ENCODE data around the gene PBX3.

PBX3 gene

DNA sequence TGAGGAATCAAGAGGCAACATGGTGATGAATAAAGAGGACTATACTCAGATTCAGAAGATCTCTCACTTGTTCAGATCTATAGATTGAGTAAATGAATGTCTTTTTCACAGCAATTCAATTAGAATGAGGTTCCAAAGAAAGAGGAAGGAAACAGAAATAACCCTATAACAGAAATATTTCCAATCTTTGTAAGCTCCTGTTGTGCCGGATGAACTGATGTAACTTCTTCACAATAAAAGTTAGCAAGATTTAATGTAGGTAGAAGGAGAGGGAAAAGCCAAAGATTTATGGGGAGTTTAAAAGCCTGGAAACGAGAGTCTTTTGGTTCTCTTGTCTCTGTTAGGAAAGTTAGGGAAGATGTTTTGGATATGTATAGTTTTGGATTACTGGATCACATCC lies 92.1 kb downstream of the PBX3 start:
- H3K4me3 ChIP-seq (ENCODE audit: low read depth, low read length) = no peak overlapping the region
- H3K36me3 ChIP-seq (ENCODE audit: insufficient read depth, low read length) = no peaks in the 10 kb centered on the region
- H2AFZ ChIP-seq (ENCODE audit: low read length, unreplicated experiment) = no peak overlapping the region
- H3K27me3 ChIP-seq (ENCODE audit: insufficient read depth, low read length) = no peaks in the 10 kb centered on the region
- H3K4me1 ChIP-seq (ENCODE audit: control insufficient read depth, insufficient read depth, low read length, unreplicated experiment) = peaks cover 11% of the 10 kb centered on the region
- peaks cover 20% of the 10 kb centered on the region for H3K79me2 ChIP-seq (ENCODE audit: control insufficient read depth, insufficient read depth, low read length, unreplicated experiment)
- H3K27ac ChIP-seq (ENCODE audit: low read depth, low read length) = no peak overlapping the region

DNA sequence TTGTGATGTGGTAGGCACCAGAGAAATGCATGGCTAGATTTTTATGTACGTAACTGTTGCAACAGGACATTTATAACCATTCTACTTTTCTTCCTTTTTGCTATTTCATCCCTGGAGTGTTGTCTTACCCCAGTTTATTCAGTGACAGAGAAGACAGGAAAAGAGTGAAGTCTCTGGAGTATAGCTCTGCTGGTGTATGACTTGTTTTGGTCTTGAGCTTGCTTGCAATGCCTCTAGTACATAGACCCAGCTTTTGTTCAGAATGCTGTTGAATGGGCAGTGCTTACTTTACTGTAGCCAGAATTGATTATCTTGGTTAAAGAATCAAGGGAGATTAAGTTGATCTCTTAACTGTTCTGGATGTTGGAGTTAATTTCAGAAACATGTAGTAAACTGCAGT lies 94.3 kb downstream of the PBX3 start:
- Histone ChIP-seq H3K79me2 (ENCODE audit: control insufficient read depth, insufficient read depth, low read length, unreplicated experiment) (peaks cover 28% of the 10 kb centered on the region), H3K36me3 (ENCODE audit: insufficient read depth, low read length) (0 out of 2 replicates have a peak, but pooled peaks cover 3% of the 10 kb centered on the region), H3K27ac (ENCODE audit: low read depth, low read length) (no peak overlapping the region), H2AFZ (ENCODE audit: low read length, unreplicated experiment) (no peak overlapping the region), H3K4me3 (ENCODE audit: low read depth, low read length) (no peak overlapping the region), H3K27me3 (ENCODE audit: insufficient read depth, low read length) (no peaks in the 10 kb centered on the region), H3K4me1 (ENCODE audit: control insufficient read depth, insufficient read depth, low read length, unreplicated experiment) (peaks cover 11% of the 10 kb centered on the region)

GRCh38 chr9:125842242-125842641 lies 95.1 kb downstream of the PBX3 start:
- H3K27me3 ChIP-seq (ENCODE audit: insufficient read depth, low read length) = no peaks in the 10 kb centered on the region
- peaks cover 11% of the 10 kb centered on the region for H3K4me1 ChIP-seq (ENCODE audit: control insufficient read depth, insufficient read depth, low read length, unreplicated experiment)
- H3K36me3 ChIP-seq (ENCODE audit: insufficient read depth, low read length) = 0 out of 2 replicates have a peak, but pooled peaks cover 8% of the 10 kb centered on the region
- no peak overlapping the region for H3K27ac ChIP-seq (ENCODE audit: low read depth, low read length)
- H2AFZ ChIP-seq (ENCODE audit: low read length, unreplicated experiment) = no peak overlapping the region
- peaks cover 28% of the 10 kb centered on the region for H3K79me2 ChIP-seq (ENCODE audit: control insufficient read depth, insufficient read depth, low read length, unreplicated experiment)
- H3K4me3 ChIP-seq (ENCODE audit: low read depth, low read length) = no peak overlapping the region

DNA sequence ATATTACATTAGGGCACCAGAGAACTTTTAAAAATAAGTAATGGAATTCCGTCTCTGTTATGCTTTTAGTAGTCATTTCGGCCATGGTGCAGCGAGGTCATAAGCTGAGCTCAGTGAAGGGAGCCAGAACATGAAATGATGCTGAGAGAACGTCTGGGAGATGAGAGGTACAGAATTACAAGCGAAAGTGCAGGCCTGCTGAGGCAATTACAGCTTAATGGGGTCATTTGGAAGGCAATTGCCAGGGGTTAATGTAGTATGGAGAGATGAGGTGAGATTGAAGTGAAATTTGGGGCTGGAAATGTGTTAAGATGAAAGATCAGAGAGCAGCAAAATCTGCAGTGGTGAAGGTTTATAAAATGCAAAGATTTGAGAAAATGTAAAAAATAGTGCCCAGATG lies 96.5 kb downstream of the PBX3 start:
- H2AFZ ChIP-seq (ENCODE audit: low read length, unreplicated experiment) = no peak overlapping the region
- no peak overlapping the region for H3K27ac ChIP-seq (ENCODE audit: low read depth, low read length)
- H3K36me3 ChIP-seq (ENCODE audit: insufficient read depth, low read length) = 0 out of 2 replicates have a peak, but pooled peaks cover 8% of the 10 kb centered on the region
- H3K27me3 ChIP-seq (ENCODE audit: insufficient read depth, low read length) = no peaks in the 10 kb centered on the region
- H3K4me3 ChIP-seq (ENCODE audit: low read depth, low read length) = peak overlapping the region; percentile 58
- H3K4me1 ChIP-seq (ENCODE audit: control insufficient read depth, insufficient read depth, low read length, unreplicated experiment) = peaks cover 11% of the 10 kb centered on the region
- H3K79me2 ChIP-seq (ENCODE audit: control insufficient read depth, insufficient read depth, low read length, unreplicated experiment) = peaks cover 33% of the 10 kb centered on the region

- H3K4me1 ChIP-seq (ENCODE audit: control insufficient read depth, insufficient read depth, low read length, unreplicated experiment) = peaks cover 11% of the 10 kb centered on the region
- no peak overlapping the region for H3K27ac ChIP-seq (ENCODE audit: low read depth, low read length)
- H3K27me3 ChIP-seq (ENCODE audit: insufficient read depth, low read length) = no peaks in the 10 kb centered on the region
- 0 out of 2 replicates have a peak, but pooled peaks cover 8% of the 10 kb centered on the region for H3K36me3 ChIP-seq (ENCODE audit: insufficient read depth, low read length)
- H3K79me2 ChIP-seq (ENCODE audit: control insufficient read depth, insufficient read depth, low read length, unreplicated experiment) = peaks cover 33% of the 10 kb centered on the region
- H3K4me3 ChIP-seq (ENCODE audit: low read depth, low read length) = no peak overlapping the region
- H2AFZ ChIP-seq (ENCODE audit: low read length, unreplicated experiment) = no peak overlapping the region
Observed at GRCh38 chr9:125844611-125845010, 97.4 kb downstream of the PBX3 start.

- Histone ChIP-seq H3K79me2 (ENCODE audit: control insufficient read depth, insufficient read depth, low read length, unreplicated experiment) (peaks cover 33% of the 10 kb centered on the region), H3K4me3 (ENCODE audit: low read depth, low read length) (no peak overlapping the region), H3K27ac (ENCODE audit: low read depth, low read length) (no peak overlapping the region), H3K36me3 (ENCODE audit: insufficient read depth, low read length) (0 out of 2 replicates have a peak, but pooled peaks cover 8% of the 10 kb centered on the region), H3K4me1 (ENCODE audit: control insufficient read depth, insufficient read depth, low read length, unreplicated experiment) (peaks cover 11% of the 10 kb centered on the region), H2AFZ (ENCODE audit: low read length, unreplicated experiment) (no peak overlapping the region), H3K27me3 (ENCODE audit: insufficient read depth, low read length) (no peaks in the 10 kb centered on the region)
Observed at GRCh38 chr9:125845271-125845808, 98.2 kb downstream of the PBX3 start.

DNA sequence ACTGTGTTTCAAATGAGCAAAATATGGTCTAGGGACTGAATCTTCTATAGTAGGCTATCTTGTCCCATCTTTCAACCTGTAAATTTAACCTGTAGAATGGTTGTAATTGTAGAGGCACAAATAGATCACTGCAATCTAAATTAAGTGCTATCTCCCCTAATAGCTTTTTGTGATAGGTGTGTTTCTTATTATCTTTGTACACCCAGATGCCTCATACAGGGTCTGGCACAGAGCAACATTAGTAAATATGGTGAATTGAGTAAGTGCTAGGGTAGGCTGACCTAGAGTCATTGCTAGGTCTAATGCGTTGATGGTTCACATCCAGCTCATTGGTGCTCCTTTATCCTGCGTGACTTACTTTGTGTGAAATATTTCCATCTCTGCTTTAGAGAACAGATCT lies 100.6 kb downstream of the PBX3 start:
- H3K27ac ChIP-seq (ENCODE audit: low read depth, low read length) = no peak overlapping the region

DNA sequence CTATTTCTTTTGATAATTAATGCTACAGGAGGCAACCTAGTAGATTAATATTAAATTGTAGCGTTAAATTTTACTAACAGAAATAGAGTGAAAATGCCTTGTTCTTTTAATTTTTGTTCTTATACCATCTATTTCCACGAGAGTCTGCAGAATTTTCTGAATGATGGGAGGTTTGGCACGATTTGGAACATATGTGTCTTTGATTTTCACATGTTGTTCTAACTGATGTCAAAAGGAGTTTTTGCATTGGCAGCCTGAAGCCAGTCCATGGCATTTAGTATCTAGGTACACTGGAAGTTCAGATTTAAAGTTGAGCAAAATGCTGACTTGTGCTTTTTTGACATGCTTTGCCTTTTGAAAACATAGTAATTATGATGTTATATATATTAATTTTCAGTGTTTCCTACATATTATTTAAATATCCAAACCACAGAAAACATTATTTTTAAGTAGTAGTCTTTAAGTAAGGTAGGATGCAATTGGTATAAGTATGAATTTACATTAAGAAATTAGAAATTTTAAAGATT lies 103.0 kb downstream of the PBX3 start:
- Histone ChIP-seq H3K36me3 (ENCODE audit: insufficient read depth, low read length) (0 out of 2 replicates have a peak, but pooled peaks cover 8% of the 10 kb centered on the region), H3K27me3 (ENCODE audit: insufficient read depth, low read length) (no peaks in the 10 kb centered on the region), H3K27ac (ENCODE audit: low read depth, low read length) (no peak overlapping the region), H3K4me3 (ENCODE audit: low read depth, low read length) (no peak overlapping the region), H3K4me1 (ENCODE audit: control insufficient read depth, insufficient read depth, low read length, unreplicated experiment) (peaks cover 7% of the 10 kb centered on the region), H2AFZ (ENCODE audit: low read length, unreplicated experiment) (no peak overlapping the region), H3K79me2 (ENCODE audit: control insufficient read depth, insufficient read depth, low read length, unreplicated experiment) (peaks cover 16% of the 10 kb centered on the region)

More for the DNA sequence above, 100.6 kb downstream of the PBX3 start:
- no peak overlapping the region for H3K4me3 ChIP-seq (ENCODE audit: low read depth, low read length)
- H3K27me3 ChIP-seq (ENCODE audit: insufficient read depth, low read length) = no peaks in the 10 kb centered on the region
- H3K79me2 ChIP-seq (ENCODE audit: control insufficient read depth, insufficient read depth, low read length, unreplicated experiment) = peaks cover 29% of the 10 kb centered on the region
- H3K36me3 ChIP-seq (ENCODE audit: insufficient read depth, low read length) = 0 out of 2 replicates have a peak, but pooled peaks cover 8% of the 10 kb centered on the region
- no peaks in the 10 kb centered on the region for H3K4me1 ChIP-seq (ENCODE audit: control insufficient read depth, insufficient read depth, low read length, unreplicated experiment)
- no peak overlapping the region for H2AFZ ChIP-seq (ENCODE audit: low read length, unreplicated experiment)

- H3K4me1 ChIP-seq (ENCODE audit: control insufficient read depth, insufficient read depth, low read length, unreplicated experiment) = peaks cover 7% of the 10 kb centered on the region
- no peak overlapping the region for H3K27ac ChIP-seq (ENCODE audit: low read depth, low read length)
- no peak overlapping the region for H3K4me3 ChIP-seq (ENCODE audit: low read depth, low read length)
- H2AFZ ChIP-seq (ENCODE audit: low read length, unreplicated experiment) = no peak overlapping the region
- H3K36me3 ChIP-seq (ENCODE audit: insufficient read depth, low read length) = 0 out of 2 replicates have a peak, but pooled peaks cover 8% of the 10 kb centered on the region
- H3K27me3 ChIP-seq (ENCODE audit: insufficient read depth, low read length) = no peaks in the 10 kb centered on the region
- H3K79me2 ChIP-seq (ENCODE audit: control insufficient read depth, insufficient read depth, low read length, unreplicated experiment) = peaks cover 16% of the 10 kb centered on the region
Observed at GRCh38 chr9:125850763-125851162, 103.6 kb downstream of the PBX3 start.

DNA sequence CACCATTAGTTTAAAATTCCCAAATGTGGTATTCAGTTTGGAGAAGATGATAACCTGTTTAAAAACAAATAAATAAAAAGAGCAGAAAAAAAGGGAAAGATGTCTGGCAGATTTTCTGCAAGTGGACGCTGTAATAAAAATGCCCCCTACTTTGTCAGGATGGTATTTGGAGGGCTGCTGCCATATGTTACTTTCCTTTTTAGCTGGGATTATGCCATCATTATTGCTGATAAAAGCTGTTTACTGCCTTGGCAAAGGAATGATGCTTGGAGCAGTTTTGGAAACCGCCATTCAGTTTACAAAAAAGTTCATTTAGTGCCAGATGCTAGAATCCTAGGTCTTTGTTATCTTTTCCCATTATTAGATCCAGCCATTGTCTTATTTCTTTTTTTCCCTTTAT lies 104.8 kb downstream of the PBX3 start:
- Histone ChIP-seq H3K27me3 (ENCODE audit: insufficient read depth, low read length) (no peaks in the 10 kb centered on the region), H3K79me2 (ENCODE audit: control insufficient read depth, insufficient read depth, low read length, unreplicated experiment) (peaks cover 20% of the 10 kb centered on the region), H3K27ac (ENCODE audit: low read depth, low read length) (no peak overlapping the region), H2AFZ (ENCODE audit: low read length, unreplicated experiment) (no peak overlapping the region), H3K4me3 (ENCODE audit: low read depth, low read length) (no peak overlapping the region), H3K36me3 (ENCODE audit: insufficient read depth, low read length) (no peaks in the 10 kb centered on the region), H3K4me1 (ENCODE audit: control insufficient read depth, insufficient read depth, low read length, unreplicated experiment) (peaks cover 7% of the 10 kb centered on the region)

DNA sequence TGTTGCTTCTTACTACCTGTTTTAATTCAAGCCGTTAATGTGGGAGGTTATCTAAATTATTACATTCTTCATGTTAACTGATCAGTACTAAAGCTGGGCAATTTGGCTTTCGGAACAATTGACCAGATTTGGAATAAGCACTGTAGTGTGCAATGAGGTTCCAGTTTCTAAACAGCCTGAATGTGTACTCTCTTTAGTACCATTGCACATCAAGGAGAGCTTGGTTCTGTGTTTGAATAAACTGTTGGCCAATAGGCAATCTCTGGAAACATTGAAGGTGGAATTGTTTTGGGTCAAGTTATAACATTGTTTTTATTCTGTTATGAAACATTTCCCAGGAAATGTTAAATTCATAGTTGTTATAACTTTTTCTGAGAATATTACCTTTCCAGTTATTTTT lies 105.2 kb downstream of the PBX3 start:
- Histone ChIP-seq H3K27me3 (ENCODE audit: insufficient read depth, low read length) (no peaks in the 10 kb centered on the region), H3K4me3 (ENCODE audit: low read depth, low read length) (no peak overlapping the region), H3K27ac (ENCODE audit: low read depth, low read length) (no peak overlapping the region), H3K79me2 (ENCODE audit: control insufficient read depth, insufficient read depth, low read length, unreplicated experiment) (peaks cover 22% of the 10 kb centered on the region), H3K4me1 (ENCODE audit: control insufficient read depth, insufficient read depth, low read length, unreplicated experiment) (peaks cover 7% of the 10 kb centered on the region), H2AFZ (ENCODE audit: low read length, unreplicated experiment) (no peak overlapping the region), H3K36me3 (ENCODE audit: insufficient read depth, low read length) (no peaks in the 10 kb centered on the region)
